Measurements from ENCODE around the gene PGF.

DNA sequence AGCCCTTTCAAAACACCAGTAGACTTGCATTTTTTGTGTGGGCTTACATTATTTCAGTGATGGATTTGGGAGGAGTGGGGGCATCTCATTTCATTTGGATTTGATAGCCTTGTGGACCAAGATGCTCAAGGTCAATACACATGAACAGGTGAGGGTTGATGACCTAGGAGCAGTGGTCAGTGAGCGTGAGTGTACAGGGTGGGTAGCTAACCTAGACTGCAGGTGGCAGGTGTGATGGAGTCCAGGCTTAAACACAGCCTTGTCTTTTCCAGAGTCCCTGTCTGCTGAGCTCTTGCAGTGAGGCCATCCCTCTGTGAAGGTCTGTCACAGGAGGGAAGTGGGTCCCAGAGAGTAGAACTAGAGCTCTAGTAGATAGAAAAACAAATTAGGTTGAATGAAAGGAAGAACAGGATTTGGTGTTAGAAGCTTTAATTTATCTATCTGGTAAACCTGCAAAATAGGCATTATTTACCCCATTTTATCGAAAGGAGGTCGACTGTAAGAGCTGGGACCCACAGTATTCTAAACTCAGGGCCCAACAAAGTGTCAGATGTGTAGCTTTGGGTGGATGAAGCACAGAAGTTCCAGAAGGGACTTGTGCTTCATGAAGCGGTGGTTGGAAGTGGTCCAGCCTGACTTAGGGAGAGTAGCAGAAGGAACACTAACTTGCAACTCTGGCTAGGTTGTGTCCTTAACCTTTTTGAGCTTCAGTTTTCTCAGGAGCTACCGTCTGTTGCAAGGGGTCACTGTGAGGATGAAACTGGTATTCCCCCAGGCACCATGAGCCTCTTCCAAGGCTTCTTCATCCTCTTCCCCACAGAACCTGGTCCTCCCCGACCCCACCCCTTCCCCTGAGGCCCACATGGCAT lies 50.5 kb downstream of the PGF start:
- no peak for TF ChIP-seq POLR2AphosphoS5 (IDR thresholded peaks at IDR 0.05)
- TF ChIP-seq, protein P1, sequence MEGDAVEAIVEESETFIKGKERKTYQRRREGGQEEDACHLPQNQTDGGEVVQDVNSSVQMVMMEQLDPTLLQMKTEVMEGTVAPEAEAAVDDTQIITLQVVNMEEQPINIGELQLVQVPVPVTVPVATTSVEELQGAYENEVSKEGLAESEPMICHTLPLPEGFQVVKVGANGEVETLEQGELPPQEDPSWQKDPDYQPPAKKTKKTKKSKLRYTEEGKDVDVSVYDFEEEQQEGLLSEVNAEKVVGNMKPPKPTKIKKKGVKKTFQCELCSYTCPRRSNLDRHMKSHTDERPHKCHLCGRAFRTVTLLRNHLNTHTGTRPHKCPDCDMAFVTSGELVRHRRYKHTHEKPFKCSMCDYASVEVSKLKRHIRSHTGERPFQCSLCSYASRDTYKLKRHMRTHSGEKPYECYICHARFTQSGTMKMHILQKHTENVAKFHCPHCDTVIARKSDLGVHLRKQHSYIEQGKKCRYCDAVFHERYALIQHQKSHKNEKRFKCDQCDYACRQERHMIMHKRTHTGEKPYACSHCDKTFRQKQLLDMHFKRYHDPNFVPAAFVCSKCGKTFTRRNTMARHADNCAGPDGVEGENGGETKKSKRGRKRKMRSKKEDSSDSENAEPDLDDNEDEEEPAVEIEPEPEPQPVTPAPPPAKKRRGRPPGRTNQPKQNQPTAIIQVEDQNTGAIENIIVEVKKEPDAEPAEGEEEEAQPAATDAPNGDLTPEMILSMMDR (IDR thresholded peaks at IDR 0.05) = no peak
- TF ChIP-seq POLR2A (IDR thresholded peaks at IDR 0.05) = no peak
- no peak for TF ChIP-seq EP300 (IDR thresholded peaks at IDR 0.05)

Data from upper lobe of left lung (tissue), 4 donors.